DND-41 (cell line): ENCODE measurements around the gene BLCAP.

Experiments used
- ATAC-seq: fragments of 200-7000 bp; cut with Tn5 transposase; 3 replicates; pipeline ENCODE4 v1.9.1; 2021; ENCODE audit warnings: low read depth; ENCODE audit not compliant: insufficient read depth
- DNase-seq: peaks from one replicate; pipeline ENCODE4 v3.0.0-alpha.2; 2020
- H2AFZ ChIP-seq: 2 replicates; pipeline ENCODE4 v1.6.0; 2012; ENCODE audit warnings: low read depth, low read length
- H3K27ac ChIP-seq: 2 replicates; pipeline ENCODE4 v1.5.1; 2012; ENCODE audit warnings: low read length, inconsistent platforms
- H3K27me3 ChIP-seq: fragments of 200-600 bp; sonication (generic); 2 replicates; pipeline ENCODE4 v1.6.0; 2012; ENCODE audit warnings: low read length, mild to moderate bottlenecking, inconsistent platforms; ENCODE audit not compliant: insufficient read depth, poor library complexity
- H3K36me3 ChIP-seq: 2 replicates; pipeline ENCODE4 v1.5.1; 2012; ENCODE audit warnings: low read length, inconsistent platforms; ENCODE audit not compliant: insufficient read depth
- H3K4me1 ChIP-seq: 2 replicates; pipeline ENCODE4 v1.5.1; 2012; ENCODE audit warnings: mild to moderate bottlenecking, low read length; ENCODE audit not compliant: insufficient read depth
- H3K4me2 ChIP-seq: 2 replicates; pipeline ENCODE4 v1.6.0; 2012; ENCODE audit warnings: mild to moderate bottlenecking, moderate library complexity, low read length, inconsistent platforms; ENCODE audit not compliant: insufficient read depth
- H3K4me3 ChIP-seq, 2 experiments: fragments of 200-600 bp in 1 of 2; shearing (Covaris generic) in 1 of 2; 2 replicates each; pipeline ENCODE4 v1.5.1; 2012 to 2016; ENCODE audit warnings: inconsistent platforms in 2 of 2, low read length in 2 of 2, mild to moderate bottlenecking in 2 of 2, low read depth in 1 of 2, moderate library complexity in 1 of 2
- H3K79me2 ChIP-seq: 2 replicates; pipeline ENCODE4 v1.6.0; 2012; ENCODE audit warnings: low read length, inconsistent platforms; ENCODE audit not compliant: insufficient read depth
- H3K9ac ChIP-seq: 2 replicates; pipeline ENCODE4 v1.6.0; 2012; ENCODE audit warnings: low read depth, mild to moderate bottlenecking, inconsistent platforms, low read length, moderate library complexity
- H3K9me3 ChIP-seq: 2 replicates; pipeline ENCODE4 v1.5.1; 2012; ENCODE audit warnings: low read length, moderate library complexity, mild to moderate bottlenecking, inconsistent platforms; ENCODE audit not compliant: insufficient read depth, severe bottlenecking
- H4K20me1 ChIP-seq: 2 replicates; pipeline ENCODE4 v1.6.0; 2012; ENCODE audit warnings: low read length; ENCODE audit not compliant: insufficient read depth
- EZH2 ChIP-seq: IDR thresholded peaks from 3 replicates; pipeline ENCODE4 v1.6.1; 2012; ENCODE audit warnings: borderline replicate concordance, low read depth, mild to moderate bottlenecking, moderate library complexity, low read length, inconsistent platforms; ENCODE audit not compliant: severe bottlenecking
- TF ChIP-seq, protein P1 (sequence below): IDR thresholded peaks from 2 replicates; pipeline ENCODE4 v1.5.1; 2012; ENCODE audit warnings: borderline replicate concordance, low read length, moderate library complexity, mild to moderate bottlenecking; ENCODE audit not compliant: poor library complexity, severe bottlenecking; ENCODE audit errors: extremely low read depth

BLCAP gene

DNA sequence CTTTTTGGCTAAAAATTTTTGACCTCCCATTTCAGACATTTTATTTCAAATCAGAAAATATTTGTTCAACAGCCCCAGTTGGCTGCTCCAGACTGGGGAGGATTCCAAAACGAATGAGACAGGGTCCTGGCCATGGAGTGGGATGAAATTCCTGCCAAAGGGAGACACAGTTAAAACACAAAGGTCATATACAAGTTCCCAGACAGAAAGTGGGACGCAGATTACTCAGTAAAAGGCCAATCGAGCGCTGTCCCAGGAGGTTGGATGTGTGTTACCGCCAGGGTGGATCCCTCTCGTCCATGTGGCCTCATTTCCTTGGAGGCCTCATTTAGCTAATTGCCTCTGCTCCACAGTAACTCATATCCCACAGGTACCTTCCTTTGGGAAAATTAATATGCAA lies 48.4 kb downstream of the BLCAP start:
- DNase-seq: no peak
- Histone ChIP-seq H3K4me3 (no peak overlapping the region), H3K27me3 (peaks cover 5% of the 10 kb centered on the region), H3K4me1 (no peaks in the 10 kb centered on the region), H3K27ac (no peak overlapping the region), H3K9ac (no peak overlapping the region), H2AFZ (no peak overlapping the region), H3K4me2 (no peak overlapping the region), H3K9me3 (no peaks in the 10 kb centered on the region), H3K36me3 (no peaks in the 10 kb centered on the region), H3K79me2 (no peaks in the 10 kb centered on the region), H4K20me1 (no peaks in the 10 kb centered on the region)
- TF ChIP-seq EZH2: no peak
- TF ChIP-seq, protein P1, sequence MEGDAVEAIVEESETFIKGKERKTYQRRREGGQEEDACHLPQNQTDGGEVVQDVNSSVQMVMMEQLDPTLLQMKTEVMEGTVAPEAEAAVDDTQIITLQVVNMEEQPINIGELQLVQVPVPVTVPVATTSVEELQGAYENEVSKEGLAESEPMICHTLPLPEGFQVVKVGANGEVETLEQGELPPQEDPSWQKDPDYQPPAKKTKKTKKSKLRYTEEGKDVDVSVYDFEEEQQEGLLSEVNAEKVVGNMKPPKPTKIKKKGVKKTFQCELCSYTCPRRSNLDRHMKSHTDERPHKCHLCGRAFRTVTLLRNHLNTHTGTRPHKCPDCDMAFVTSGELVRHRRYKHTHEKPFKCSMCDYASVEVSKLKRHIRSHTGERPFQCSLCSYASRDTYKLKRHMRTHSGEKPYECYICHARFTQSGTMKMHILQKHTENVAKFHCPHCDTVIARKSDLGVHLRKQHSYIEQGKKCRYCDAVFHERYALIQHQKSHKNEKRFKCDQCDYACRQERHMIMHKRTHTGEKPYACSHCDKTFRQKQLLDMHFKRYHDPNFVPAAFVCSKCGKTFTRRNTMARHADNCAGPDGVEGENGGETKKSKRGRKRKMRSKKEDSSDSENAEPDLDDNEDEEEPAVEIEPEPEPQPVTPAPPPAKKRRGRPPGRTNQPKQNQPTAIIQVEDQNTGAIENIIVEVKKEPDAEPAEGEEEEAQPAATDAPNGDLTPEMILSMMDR: no peak
- ATAC-seq: no peak

DNA sequence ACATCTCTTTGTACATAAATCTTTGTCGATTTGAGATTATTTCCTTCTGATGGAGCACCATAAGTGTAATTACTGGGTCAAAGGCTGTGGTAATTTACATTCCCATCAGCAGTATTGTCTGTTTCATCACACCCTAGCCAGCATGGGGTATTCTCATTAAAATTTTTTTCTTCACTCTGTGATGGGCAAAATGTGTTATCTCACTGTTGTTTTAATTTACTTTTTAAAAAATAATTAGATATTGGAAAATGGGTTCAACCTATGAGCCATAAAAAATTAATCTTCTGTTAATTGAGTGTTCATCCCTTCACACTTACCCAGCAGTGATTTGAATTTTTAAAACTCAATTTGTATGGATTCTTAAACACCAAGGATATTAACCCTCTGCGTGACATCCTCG lies 50.6 kb downstream of the BLCAP start:
- no peaks in the 10 kb centered on the region for H3K79me2 ChIP-seq
- H3K9ac ChIP-seq: no peak overlapping the region
- no peaks in the 10 kb centered on the region for H4K20me1 ChIP-seq
- peaks cover 5% of the 10 kb centered on the region for H3K27me3 ChIP-seq
- ATAC-seq: no peak
- H3K4me3 ChIP-seq: no peak overlapping the region
- DNase-seq: no peak
- H3K4me1 ChIP-seq: no peaks in the 10 kb centered on the region
- no peak overlapping the region for H3K27ac ChIP-seq
- no peaks in the 10 kb centered on the region for H3K9me3 ChIP-seq
- no peaks in the 10 kb centered on the region for H3K36me3 ChIP-seq
- H2AFZ ChIP-seq: no peak overlapping the region
- H3K4me2 ChIP-seq: no peak overlapping the region
- TF ChIP-seq EZH2: no peak
- TF ChIP-seq, protein P1: no peak

DNA sequence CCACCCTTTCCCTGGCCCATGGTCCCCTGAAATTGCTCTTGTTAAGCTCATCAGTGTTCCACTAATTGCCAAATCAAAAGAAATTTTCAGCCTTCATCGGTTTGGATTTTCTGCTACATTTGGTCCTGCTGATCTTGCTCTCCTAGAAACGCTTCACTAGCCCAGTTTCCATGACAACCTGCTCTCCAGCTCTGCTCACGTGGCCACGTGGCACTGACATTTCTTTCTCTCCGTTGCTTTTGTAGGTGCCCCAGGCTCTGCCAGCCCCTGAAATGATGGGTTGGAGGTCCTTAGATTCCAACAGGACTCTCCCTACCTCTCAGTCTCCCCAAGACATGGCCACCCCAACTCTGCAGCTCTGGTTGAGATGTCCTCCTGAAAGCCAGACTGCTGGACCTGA lies 52.4 kb downstream of the BLCAP start:
- Histone ChIP-seq H2AFZ (no peak overlapping the region), H3K4me3 (no peak overlapping the region), H3K9ac (no peak overlapping the region), H3K27me3 (peaks cover 5% of the 10 kb centered on the region), H4K20me1 (no peaks in the 10 kb centered on the region), H3K27ac (no peak overlapping the region), H3K9me3 (no peaks in the 10 kb centered on the region), H3K4me1 (no peaks in the 10 kb centered on the region), H3K36me3 (no peaks in the 10 kb centered on the region), H3K4me2 (no peak overlapping the region), H3K79me2 (no peaks in the 10 kb centered on the region)
- ATAC-seq (no peak), DNase-seq (no peak)
- TF ChIP-seq EZH2: no peak
- TF ChIP-seq, protein P1: no peak

DNA sequence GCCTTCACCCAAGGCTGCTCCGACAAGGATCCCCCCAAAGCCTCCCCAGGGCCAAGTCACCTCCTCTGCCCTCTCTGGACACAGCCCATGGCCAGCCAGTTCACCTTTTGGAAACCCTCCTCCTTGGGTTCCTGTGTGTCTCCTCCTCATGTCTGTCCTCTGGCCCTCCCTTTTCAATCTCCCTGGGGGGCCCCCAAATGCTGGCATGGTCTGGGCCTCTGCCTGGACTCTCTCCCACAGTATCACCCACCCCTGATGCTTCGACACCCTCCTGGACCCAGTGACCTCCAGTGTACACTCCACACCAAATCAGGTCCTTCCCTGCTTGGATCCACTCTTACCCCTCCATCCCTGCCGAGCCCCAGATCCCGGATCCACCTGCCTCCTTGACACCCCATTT lies 53.3 kb downstream of the BLCAP start:
- ATAC-seq (no peak), DNase-seq (no peak)
- no peaks in the 10 kb centered on the region for H3K9me3 ChIP-seq
- H3K4me1 ChIP-seq: no peaks in the 10 kb centered on the region
- no peak overlapping the region for H2AFZ ChIP-seq
- no peak overlapping the region for H3K9ac ChIP-seq
- H3K79me2 ChIP-seq: no peaks in the 10 kb centered on the region
- H3K36me3 ChIP-seq: no peaks in the 10 kb centered on the region
- no peak overlapping the region for H3K4me2 ChIP-seq
- H3K27ac ChIP-seq: no peak overlapping the region
- TF ChIP-seq EZH2: no peak
- TF ChIP-seq, protein P1: no peak
- peaks cover 5% of the 10 kb centered on the region; the same call in 1 of the 2 replicates for H4K20me1 ChIP-seq
- no peak overlapping the region for H3K4me3 ChIP-seq
- peaks cover 5% of the 10 kb centered on the region for H3K27me3 ChIP-seq
